ENCODE results near the gene GAL. TPM values are rescaled to one million over a fixed set of nuclear protein-coding genes. Genes with fewer than 3 reads are reported as not detected.

GAL gene
- total RNA-seq, 1 donor from 2014 or later: 1.1 TPM

DNA sequence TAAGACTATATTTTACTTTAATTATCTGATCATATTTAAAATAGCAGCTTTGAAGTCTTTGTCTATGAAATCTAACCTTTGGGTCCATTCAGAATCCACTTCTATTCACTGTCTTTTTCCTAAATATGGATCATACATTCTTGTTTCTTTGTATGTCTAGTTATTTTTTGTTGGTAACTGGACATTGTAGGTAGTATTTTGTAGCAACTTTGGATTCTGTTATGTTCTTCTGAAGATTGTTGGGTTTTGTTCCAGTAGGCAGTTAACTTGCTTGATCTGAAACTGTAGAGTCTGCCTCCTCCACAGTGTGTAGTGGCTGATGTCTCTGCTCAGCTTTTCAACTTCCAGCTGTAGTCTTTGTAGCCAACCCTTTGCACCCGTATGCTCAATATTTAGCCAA is 37.5 kb upstream of the GAL start:
- DNase-seq (ENCODE audit: low read depth, low spot score): no peak
- H3K4me1 Mint-ChIP-seq: peaks cover 5% of the 10 kb centered on the region
- peaks cover 13% of the 10 kb centered on the region for H3K27me3 Mint-ChIP-seq (ENCODE audit: low read depth)

DNA sequence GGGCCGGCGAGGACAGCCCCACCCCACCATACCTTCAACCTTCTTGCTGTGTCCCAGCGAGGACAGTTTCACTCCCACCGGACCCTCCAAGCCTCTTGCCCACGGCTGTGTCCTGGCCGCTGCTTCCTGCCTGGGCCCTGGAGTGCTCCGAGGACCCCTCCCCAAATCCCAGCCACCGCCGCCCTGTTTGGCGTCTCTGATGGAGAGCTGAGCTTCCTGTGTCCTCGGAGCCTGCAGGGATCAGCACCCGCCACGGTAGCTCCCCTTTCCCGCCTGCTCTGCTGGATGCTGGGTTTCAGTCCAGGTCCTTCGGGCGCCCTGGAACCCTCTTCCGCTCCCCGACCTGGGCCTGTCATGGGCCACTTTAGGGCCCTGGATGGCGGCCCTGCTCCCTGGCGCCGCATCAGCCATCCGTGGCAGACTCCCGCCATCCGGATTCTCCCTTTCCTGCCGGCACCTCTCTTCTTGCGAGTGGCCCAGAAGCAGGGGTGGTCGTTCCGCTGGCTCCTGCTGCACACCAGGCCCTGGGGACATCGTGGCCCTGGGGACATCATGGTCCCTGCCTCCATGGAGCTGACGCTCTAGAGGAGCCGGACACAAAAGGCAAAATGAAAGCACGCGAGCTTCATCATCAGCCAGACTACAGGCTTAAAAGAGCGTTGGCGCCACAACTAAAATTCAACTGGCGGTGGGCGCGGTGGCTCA is 34.3 kb upstream of the GAL start:
- Mint-ChIP-seq H3K4me1 (no peaks in the 10 kb centered on the region), H3K9me3 (peaks cover 8% of the 10 kb centered on the region), H3K36me3 (ENCODE audit: low read depth) (peaks cover 4% of the 10 kb centered on the region), H3K4me3 (no peak overlapping the region), H3K27me3 (ENCODE audit: low read depth) (peaks cover 11% of the 10 kb centered on the region), H3K27ac (ENCODE audit: unreplicated experiment) (no peak overlapping the region)
- DNase-seq (ENCODE audit: low read depth, low spot score): no peak
- TF ChIP-seq, protein P1, sequence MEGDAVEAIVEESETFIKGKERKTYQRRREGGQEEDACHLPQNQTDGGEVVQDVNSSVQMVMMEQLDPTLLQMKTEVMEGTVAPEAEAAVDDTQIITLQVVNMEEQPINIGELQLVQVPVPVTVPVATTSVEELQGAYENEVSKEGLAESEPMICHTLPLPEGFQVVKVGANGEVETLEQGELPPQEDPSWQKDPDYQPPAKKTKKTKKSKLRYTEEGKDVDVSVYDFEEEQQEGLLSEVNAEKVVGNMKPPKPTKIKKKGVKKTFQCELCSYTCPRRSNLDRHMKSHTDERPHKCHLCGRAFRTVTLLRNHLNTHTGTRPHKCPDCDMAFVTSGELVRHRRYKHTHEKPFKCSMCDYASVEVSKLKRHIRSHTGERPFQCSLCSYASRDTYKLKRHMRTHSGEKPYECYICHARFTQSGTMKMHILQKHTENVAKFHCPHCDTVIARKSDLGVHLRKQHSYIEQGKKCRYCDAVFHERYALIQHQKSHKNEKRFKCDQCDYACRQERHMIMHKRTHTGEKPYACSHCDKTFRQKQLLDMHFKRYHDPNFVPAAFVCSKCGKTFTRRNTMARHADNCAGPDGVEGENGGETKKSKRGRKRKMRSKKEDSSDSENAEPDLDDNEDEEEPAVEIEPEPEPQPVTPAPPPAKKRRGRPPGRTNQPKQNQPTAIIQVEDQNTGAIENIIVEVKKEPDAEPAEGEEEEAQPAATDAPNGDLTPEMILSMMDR (conservative IDR thresholded peaks at IDR 0.05): no peak

More for the DNA sequence above, 37.5 kb upstream of the GAL start:
- H3K27ac Mint-ChIP-seq (ENCODE audit: unreplicated experiment): no peak overlapping the region
- TF ChIP-seq, protein P1 (conservative IDR thresholded peaks at IDR 0.05): no peak
- H3K36me3 Mint-ChIP-seq (ENCODE audit: low read depth): peaks cover 6% of the 10 kb centered on the region
- peaks cover 8% of the 10 kb centered on the region for H3K9me3 Mint-ChIP-seq
- H3K4me3 Mint-ChIP-seq: no peak overlapping the region

DNA sequence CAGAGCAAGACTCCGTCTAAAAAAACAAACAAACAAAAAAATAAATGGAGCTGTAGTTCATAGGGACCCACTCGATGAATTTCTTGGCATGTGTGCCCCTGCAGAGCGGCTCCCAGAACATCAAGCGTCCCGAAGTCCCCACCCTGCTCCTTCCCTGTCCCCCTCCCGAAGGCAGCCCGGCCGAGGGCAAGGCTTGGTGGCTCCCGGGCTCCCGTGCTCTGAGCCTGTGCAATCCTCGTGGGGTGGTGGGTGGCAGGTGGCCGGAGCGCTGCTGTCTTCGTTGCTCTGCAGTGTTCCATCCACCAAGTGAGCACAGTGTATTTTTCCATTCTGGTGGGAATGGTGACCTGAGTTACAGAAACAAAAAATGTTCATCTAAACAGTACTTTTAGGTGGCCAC is 33.5 kb upstream of the GAL start:
- Mint-ChIP-seq H3K9me3 (peaks cover 8% of the 10 kb centered on the region), H3K4me1 (peaks cover 6% of the 10 kb centered on the region), H3K36me3 (ENCODE audit: low read depth) (peaks cover 4% of the 10 kb centered on the region), H3K27ac (ENCODE audit: unreplicated experiment) (no peak overlapping the region), H3K27me3 (ENCODE audit: low read depth) (peaks cover 11% of the 10 kb centered on the region), H3K4me3 (no peak overlapping the region)
- DNase-seq (ENCODE audit: low read depth, low spot score): no peak
- TF ChIP-seq, protein P1 (conservative IDR thresholded peaks at IDR 0.05): no peak

DNA sequence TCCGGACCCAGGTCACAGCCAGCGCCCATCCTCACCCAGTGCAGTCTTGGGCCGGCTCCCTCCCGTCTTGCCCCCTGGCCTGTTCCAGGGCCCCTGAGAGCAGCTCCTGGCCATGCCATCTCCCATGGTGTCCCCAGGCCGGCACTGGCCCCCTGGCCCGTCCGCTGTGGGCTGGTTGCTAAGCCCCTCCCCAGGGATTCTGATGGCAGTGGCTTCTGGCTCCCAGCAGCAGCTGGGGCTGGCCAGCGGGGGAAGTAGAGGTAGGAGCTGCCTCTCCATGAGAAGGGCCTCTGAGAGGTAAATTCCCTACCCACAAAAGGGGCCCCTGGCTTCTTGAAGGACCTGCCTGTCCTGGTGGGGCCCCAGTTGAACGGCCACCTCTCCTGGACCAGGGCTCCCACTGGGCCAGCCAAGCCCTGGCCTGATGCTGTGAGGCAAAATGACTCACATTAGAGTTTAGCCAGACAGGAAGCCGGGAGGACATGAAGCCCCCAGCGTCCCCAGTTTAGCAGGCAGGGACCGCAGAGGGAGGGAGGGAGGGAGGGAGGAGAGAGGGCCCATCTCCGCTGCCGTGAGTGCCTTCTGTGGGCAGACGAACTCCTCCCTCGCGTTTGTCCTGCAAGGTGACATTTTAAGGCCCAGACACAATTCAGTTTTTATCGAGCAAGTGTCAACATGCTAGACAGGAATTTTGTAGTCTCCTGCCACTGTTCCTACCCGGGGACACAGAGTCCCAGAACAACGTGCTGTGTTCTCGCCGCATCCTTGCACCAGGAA is 32.9 kb upstream of the GAL start:
- TF ChIP-seq, protein P1 (conservative IDR thresholded peaks at IDR 0.05): no peak
- H3K27me3 Mint-ChIP-seq (ENCODE audit: low read depth): peaks cover 8% of the 10 kb centered on the region
- H3K36me3 Mint-ChIP-seq (ENCODE audit: low read depth): peaks cover 4% of the 10 kb centered on the region
- peaks cover 10% of the 10 kb centered on the region for H3K4me1 Mint-ChIP-seq
- no peak for DNase-seq (ENCODE audit: low read depth, low spot score)
- no peak overlapping the region for H3K4me3 Mint-ChIP-seq
- peaks cover 5% of the 10 kb centered on the region for H3K9me3 Mint-ChIP-seq
- H3K27ac Mint-ChIP-seq (ENCODE audit: unreplicated experiment): no peak overlapping the region

DNA sequence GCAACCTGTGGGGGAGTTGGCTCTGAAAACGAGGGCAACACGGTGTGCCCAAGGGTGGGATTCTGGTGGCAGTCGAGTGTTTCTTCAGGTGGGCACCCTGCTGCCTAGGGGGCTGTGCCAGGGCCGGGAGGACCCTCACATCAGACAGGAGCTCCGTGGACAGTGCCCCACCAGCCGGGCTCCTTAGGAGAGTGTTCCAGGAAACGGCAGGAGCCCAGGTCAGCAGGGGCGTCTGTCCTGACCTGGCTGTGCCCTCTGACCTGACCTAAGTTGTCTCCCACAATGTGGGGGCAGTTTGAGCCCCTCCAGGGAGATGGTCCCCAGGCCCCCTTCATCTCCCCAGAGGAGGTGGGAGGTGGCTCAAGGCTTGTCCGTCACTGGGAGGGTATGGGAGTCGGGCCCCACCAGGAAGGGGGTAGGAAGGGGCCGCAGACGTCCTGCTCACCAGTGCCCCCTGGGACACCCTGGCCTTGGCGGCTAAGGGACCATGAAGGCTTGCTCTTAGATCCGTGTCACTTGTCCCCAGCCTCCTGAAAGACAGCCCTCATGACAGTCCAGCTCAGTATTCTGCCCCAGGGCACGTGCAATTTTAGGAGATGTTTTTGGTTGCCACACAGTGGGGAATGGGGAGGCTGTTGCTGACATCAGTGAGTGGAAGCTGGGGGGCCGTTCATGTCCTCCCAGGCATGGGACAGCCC is 32.2 kb upstream of the GAL start:
- Mint-ChIP-seq H3K4me3 (no peak overlapping the region), H3K4me1 (peaks cover 10% of the 10 kb centered on the region), H3K27ac (ENCODE audit: unreplicated experiment) (no peak overlapping the region), H3K27me3 (ENCODE audit: low read depth) (peaks cover 5% of the 10 kb centered on the region), H3K9me3 (peaks cover 4% of the 10 kb centered on the region), H3K36me3 (ENCODE audit: low read depth) (peaks cover 3% of the 10 kb centered on the region)
- no peak for DNase-seq (ENCODE audit: low read depth, low spot score)
- TF ChIP-seq, protein P1 (conservative IDR thresholded peaks at IDR 0.05): no peak
